GM18873 (cell line): ENCODE results near the gene MPP1.

Source experiments
- ATAC-seq: cut with Tn5 transposase; IDR thresholded peaks from one replicate; pipeline ENCODE4 v1.9.1; 2021; ENCODE audit warnings: mild to moderate bottlenecking, moderate library complexity, moderate number of reproducible peaks; ENCODE audit not compliant: unreplicated experiment, low FRiP score

MPP1 gene

GRCh38 chrX:154734061-154734781 lies 71.1 kb downstream of the MPP1 start:
- ATAC-seq, result no peak

GRCh38 chrX:154733066-154733425 lies 72.2 kb downstream of the MPP1 start:
- no peak for ATAC-seq

GRCh38 chrX:154732421-154733065 lies 72.7 kb downstream of the MPP1 start:
- no peak for ATAC-seq

- no peak for ATAC-seq
These were observed 73.4 kb downstream of the MPP1 start for GRCh38 chrX:154731881-154732280.

- ATAC-seq, result no peak
These were observed 74.1 kb downstream of the MPP1 start for GRCh38 chrX:154731184-154731583.

GRCh38 chrX:154730253-154730891 lies 74.9 kb downstream of the MPP1 start:
- ATAC-seq, result no peak

GRCh38 chrX:154729439-154729838 lies 75.8 kb downstream of the MPP1 start:
- ATAC-seq, result no peak
